GM19025 (cell line): ENCODE measurements around the gene GSK3B.
A peak's percentile ranks its signal among the peaks of the same experiment; 100 is the strongest.
"Not testable (repeated sequence)": the region's sequence is repeated elsewhere in the genome, so short reads cannot be mapped to it uniquely, and the experiment has no call there.

Source experiments
- ATAC-seq: cut with Tn5 transposase; IDR thresholded peaks from one replicate; pipeline ENCODE4 v1.9.1; 2021; ENCODE audit warnings: mild to moderate bottlenecking, low read depth, moderate library complexity; ENCODE audit not compliant: unreplicated experiment

The GSK3B gene

DNA sequence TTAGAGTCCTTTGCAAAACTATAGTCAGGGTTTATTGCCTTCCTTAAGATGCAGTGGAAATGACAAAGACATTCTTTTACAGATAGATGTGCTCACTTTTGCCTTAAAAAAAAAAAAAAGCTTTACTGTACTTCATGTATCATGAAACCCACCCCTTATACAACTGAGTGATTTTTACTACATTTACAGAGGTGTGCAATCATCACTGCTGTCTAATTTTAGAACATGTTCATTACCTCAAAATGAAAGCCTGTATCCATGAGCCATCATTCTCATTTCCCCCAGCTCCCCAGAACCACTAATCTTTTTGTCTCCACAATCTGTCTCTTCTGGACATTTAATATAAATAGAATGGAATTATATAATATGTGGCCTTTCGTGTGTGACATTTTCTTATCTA is 200.5 kb downstream of the GSK3B start:
- ATAC-seq: no peak

DNA sequence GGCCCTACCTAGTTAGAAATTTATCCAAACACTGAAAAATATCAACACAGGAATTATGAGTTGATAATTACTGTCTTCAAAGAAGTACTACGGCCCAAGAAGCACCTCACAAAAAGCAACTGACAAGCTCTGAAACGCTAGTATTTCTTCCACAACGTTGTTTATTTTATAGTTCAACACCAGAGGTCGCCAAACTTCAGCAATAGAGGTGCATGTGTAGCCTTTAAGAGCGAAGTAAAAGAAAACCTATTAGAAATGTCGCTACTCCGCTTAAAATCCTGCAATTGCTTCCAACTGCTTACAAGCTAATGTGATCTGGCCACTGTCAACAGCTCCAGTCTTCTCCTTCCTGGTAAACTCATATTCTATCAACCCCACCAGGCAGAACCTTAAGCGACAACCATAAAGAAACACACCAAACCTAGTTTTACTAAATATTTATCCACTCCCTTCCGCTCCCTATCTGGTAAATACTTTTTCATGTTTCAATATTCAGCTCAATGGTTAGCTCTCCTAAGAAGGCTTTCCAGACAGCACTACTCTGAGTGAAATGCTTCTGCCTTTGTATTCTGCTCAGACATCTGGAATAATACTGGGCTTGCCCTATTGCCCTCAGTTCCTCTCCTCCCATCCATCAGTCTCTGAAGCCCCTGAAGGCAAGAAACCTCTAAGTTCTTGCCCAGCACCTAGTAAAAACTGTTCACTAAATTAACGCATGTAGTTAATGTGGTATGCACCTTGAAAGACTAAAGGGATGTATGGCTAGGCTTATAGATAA is 202.1 kb downstream of the GSK3B start:
- ATAC-seq: peak; percentile 58

DNA sequence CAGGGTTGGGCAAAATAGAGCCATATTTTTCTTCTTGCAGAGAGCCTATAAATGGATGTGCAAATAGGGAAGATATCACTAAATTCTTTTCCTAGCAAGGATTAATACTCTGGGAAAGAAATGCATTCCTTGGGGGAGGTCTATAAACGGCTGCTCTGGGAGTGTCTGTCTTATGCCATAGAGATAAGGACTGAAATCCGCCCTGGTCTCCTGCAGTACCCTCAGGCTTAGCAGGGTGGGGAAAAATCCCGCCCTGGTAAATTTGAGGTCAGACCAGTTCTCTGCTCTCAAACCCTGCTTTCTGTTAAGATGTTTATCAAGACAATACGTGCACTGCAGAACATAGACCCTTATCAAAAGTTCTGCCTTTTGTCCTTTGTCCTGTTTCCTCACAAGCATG is 205.6 kb downstream of the GSK3B start:
- ATAC-seq: not testable (repeated sequence)

DNA sequence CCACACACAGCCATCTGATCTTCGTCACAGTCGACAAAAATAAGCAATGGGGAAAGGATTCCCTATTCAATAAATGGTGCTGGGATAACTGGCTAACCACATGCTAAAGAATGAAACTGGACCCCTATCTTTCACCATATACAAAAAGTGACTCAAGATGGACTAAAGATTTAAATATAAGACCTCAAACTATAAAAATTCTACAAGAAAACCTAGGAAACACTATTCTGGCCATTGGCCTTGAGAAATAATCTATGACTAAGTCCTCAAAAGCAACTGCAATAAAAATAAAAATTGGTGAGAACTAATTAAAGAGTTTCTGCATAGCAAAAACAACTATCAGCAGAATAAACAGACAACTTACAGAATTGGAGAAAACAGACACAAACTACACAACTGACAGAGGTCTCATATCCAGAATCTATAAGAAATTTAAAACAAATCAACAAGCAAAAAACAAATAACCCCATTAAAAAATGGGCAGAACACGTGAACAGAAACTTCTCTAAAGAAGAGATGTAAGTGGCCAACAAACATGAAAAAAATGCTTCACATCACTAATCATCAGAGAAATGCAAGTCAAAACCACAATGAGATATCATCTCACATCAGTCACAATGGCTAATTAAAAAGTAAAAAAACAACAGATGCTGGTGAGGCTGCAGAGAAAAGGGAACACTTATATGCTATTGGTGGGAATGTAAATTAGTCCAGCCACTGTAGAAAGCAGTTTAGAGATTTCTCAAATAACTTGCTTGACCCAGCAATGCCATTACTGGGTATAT is 208.3 kb downstream of the GSK3B start:
- ATAC-seq: no peak

DNA sequence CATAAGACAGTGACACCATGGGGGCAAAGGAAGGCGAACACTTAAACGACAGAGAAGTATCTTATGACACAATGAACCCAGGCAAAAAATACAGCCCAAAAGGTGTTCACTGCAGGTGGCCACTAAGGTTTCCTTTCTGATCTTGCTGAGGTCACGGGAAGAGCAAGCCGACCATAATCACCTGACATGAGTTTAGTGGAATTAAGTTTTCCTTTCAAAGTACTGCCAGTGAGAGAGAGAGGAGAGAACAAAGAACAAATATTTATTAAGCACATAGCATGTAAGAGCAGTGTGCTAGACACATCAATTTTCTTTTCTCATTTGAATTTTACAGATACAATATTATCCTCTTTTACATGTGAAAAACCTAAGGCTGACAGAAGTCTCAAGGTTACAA is 210.1 kb downstream of the GSK3B start:
- no peak for ATAC-seq

DNA sequence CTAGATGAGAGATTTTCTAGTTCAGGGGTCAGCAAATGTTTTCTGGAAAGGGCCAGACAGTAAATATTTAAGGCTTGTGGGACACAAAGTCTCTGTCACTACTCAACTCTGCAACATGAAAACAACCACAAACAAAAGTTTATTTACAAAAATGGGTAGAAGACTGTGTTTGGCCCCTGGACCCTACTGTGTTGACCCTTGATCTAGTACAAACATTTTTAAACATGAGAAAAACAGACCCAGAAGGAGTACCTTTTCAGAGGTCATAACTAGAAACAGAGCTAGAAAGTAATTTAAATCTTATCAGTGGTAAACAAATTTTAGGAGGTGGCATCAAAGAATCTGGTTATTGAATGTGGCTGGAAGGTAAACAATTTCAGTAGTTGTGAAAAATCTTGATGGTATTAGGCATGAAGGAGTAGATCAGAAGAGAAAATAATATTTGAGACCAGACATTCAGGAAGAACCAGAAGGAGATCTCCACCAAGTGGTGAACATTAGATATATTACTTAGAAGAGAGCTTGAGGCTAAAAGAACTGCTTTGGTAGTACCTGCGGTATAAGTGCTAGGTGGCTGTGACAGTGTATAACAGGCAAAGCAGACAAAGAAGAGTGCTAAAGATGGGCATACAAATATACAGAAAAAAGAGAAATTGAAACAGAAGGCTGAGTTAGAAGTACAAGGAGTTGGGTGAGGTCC is 210.6 kb downstream of the GSK3B start:
- no peak for ATAC-seq

DNA sequence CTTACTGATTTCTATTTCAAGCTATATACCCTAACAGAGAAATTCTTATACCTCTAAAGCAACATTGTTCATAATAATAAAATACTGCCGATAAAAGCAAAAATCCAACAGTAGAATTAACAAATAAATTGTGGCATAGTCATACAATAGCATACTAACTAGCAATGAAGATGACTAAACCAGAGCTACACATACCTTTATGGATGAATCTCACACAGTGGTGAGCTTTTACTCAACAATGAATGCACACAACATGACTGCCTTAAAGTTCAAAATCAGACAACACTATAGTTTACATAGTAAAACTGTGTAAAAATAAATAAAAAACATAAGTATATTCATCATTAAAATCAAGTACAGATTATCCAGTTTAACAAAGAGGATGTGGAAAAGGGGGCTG is 213.3 kb downstream of the GSK3B start:
- ATAC-seq: no peak

DNA sequence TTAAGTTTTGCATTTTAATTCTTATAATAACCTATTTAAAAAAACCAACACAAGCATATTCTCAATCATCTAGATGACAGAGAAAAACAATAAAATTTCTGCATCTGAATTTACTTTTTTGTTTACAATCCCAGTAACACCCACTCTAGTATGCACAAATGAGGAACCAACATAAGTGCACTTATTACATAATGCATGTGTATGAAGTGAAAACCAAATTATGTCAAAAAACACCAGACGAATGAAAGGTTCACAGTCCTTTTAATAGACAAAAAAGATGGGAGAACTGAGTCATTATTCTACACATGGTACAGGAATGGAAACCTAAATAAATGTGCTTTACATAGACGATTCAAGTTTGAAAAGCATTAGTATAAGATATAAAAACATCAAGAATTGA is 220.6 kb downstream of the GSK3B start:
- no peak for ATAC-seq

DNA sequence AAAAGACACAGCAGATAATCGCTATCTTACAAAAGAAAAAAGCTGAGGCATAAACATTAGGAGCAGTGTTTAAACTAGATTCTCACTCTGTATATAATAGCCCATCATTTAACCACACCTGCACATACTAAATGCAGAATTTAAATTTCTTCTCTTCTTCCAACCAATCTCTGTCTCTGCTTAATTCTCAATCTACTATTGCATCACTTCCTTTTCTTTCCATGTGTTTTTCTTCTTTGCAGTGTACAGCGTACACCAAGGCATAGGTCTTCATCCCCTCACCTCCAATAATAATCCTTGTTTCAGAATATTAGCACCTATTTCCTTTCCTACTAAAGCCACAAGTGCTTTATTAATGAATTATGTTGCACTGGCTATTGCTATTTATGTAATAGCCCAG is 221.5 kb downstream of the GSK3B start:
- ATAC-seq: no peak

DNA sequence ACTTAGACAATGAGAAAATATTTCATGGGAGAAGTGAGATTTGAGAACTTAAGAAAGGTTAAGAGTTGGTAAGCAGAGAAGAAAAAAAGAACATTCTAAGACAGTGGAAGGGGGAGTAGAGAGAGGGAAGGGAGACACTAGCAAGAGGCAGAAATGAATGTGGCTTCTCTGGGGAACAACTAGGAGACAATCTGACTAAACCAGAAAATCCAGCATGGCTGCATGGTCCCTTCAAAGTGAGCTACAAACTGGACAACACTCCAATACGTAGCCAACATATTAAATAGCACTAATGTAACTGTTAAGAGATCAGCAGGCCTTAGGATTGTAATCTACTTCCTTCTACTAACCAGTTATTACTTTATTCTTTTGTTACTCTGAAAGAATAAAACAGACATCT is 222.7 kb downstream of the GSK3B start:
- no peak for ATAC-seq

DNA sequence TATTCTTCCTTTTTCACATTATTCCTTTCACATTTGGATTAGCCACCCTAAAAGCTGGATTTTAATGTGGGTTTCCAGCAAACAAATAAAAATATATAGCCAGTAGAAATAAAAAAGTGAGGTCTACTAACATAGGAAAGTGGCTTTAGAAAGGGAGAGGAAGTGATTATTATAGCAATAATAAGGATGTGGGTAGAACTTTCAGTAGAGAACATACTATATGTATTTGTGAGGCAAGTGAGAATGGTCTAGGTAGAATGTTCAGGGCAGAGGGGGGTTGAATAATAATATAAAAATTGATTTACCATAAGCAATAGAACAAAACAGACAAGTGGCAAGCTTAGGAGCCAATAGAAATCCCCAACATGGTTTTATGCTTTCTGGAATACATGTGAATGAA is 223.7 kb downstream of the GSK3B start:
- no peak for ATAC-seq

DNA sequence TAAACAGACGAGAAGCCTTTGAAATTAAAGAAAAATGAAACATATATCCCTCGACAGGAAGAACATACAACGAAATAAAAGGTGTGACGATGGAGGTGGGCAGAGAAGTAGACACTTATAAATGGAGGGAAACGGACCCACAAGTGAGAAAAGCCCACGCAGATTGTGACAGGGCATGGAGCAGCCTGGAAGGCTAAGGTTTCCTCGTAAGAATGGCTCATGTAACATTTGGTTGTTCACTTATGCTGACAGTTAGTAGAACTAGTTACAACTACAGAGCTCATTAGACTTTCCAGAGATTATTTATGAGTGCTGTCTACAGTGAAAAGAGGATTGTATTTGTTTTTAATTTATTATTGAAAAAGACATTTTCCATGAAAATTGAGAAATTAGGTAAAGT is 229.8 kb downstream of the GSK3B start:
- no peak for ATAC-seq

DNA sequence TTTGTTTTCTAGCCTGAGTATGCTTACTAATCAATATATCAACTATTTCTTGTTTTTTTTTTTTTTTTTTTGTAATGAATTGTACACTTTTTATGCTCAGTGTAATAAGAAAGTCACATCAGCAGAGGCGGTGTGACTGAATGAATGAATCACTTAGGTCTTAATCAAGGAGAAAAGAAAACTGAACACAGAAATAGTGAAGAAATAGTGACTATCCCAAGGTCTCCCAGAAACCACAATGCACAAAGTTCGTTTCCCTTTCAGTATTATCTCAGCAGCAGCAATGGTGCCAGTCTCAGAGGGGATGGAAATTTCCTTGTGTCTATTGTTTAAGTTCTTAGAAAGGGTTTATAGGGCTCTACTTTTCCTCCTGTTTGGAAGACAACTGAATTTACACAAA is 231.6 kb downstream of the GSK3B start:
- ATAC-seq: no peak

DNA sequence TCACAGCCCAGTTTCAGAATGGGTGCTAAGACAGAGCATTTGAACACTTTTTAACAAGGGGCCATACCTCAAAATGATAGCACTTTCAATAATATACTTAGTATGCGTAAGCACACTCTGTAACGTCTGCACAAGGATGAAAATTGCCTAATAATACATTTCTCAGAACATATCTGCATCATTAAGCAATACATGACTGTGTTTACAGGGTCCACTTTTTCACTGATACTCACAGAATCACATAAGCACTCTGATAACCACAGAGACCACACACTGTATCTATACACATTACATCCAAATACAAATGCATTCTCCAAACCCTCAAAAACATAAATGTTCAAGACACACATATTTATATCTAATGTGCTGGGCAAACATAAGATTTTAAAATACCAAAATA is 232.6 kb downstream of the GSK3B start:
- ATAC-seq: no peak

DNA sequence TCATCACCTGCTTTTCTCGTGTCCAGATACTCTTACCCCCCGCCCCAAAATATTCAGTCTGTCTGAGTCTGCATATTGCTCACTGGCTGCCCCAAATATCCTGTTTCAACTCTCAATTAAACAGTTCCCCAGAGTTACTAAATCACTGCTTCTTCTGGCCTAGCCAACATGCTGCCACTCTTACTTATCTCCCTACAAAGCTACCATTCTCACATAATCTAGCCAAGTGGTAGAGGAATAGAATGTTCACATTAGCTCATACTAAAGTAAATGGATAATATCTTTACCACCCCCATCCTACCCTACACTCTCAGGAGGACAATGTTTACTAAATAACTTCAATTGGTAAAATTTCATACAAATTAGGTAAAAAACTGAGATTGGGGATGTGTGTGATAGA is 234.5 kb downstream of the GSK3B start:
- ATAC-seq: no peak

DNA sequence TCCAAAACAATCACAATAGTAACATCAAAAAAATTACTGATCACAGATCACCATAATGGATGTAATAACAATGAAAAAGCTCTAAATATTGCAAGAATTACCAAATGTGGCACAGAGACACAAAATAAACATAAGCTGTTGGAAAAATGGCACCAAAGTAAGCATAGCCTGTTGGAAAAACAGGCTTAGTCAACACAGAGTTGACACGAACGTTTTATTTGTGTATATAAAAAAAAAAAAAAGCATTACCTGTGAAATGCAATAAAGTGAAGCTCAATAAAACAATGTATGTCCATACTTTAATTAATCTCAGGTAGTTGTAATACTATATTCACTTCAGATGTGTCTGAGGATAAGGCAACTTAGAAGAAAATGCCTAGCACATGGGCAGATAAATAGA is 235.3 kb downstream of the GSK3B start:
- no peak for ATAC-seq

DNA sequence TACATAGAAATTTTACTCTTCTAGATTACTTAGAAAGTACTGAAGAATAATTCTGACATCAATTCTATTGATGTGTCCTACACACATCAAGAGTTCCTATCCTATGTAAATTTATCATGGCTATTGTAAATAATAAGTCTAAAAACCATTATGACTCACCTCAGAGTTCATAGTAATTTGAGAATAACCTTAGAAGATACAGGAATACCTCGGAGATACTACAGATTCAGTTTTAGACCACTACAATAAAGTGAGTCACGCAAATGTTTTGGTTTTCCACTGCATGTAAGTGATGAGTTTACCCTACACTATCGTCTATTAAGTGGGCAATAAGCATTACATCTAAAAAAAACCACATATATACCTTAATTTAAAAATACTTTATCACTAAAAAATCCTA is 237.6 kb downstream of the GSK3B start:
- ATAC-seq: no peak

DNA sequence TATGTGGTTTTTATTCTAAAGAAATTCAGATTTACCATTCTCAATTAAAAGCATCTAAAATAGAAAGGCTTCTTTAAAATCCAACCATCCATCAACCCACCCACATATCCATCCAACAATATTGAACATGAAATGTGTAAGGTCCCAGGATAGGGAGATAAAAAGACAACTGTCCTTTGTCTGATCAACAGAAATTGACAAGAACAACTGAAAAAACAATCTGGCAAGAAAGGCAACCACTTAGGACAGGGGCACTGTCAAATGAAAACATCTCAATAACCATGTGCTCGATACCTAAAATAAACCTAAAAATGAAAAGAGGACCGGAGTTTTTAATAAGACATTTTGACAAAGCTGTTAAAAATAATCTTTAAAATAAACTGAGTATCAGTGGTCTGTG is 245.1 kb downstream of the GSK3B start:
- ATAC-seq: no peak

DNA sequence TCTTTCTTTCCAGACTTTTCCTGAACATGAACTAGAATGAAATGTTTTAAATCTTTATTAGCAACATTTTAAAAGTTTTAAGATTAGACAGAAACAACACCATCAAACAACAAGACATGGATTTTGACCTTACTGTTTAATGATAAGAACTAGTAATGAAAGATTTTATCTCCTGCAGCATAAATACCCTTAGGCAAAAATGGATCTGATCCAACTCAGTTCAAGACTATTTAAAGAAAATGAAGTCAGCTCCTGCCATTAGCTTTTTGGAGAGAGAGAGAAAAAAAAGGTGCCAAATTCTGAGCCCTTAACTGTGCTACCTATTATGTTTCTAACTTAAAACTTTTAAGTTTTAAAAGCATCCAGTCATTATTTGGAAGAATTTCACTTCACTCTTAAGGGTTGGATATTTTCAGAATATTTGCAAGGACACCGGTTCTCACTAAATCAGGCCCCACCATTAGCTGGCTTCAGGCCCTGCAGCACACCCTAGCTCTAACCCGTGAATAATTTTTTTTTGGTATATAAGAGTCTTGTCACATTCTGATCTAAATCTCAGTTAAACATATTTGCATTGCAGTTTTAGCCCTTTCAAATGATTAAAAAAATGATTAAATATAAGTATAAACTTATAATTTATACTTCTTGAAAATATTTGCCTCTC is 252.3 kb downstream of the GSK3B start:
- no peak for ATAC-seq

DNA sequence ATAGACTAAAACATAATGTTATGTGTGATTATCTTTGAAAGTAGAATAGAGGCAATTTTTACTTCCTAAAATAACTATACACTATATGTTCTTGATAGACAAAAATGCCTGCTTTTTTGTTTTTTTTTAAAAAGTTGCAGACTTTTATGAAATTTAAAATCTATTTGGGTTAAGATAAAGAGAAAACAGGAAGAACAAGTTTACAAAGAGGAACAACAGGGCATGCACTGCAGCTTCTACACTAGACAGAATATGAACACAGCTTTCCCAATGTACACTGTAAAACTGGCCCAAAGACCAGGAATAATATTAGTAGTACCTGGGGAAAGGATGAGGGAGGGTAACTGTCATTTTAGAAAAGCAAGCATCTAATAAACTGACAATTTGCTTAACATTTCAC is 258.7 kb downstream of the GSK3B start:
- no peak for ATAC-seq

DNA sequence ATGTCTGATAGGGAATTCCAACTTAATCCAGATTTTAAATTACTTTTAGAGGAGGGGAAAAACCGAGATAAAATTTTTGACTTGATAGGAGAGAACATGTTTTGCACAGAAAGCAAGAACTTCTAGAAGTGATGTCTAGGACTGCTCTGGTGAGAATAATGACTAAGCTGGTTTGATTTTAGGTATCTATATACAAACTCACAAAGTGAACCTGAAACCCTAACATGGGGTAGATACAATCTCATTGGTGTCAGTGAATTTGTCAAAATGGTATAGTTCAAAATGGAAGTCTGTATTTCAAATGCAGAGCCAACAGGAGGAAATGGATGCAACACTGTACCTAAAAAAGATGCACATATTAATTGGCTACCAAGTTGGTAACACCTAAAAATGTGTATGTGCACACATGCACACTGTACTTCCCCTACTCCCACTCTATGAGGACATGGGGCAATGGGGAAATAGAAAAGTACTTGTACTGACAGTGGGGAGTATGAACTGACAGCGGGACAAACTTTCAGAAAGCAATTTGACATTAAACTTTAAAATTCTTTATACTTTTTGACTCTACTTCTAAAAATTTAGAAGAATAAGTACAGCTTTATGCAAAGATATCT is 259.4 kb downstream of the GSK3B start:
- no peak for ATAC-seq
